ENCODE measurements around the gene TCF23.
"Not testable (repeated sequence)": the region's sequence is repeated elsewhere in the genome, so short reads cannot be mapped to it uniquely, and the experiment has no call there.

TCF23 gene

DNA sequence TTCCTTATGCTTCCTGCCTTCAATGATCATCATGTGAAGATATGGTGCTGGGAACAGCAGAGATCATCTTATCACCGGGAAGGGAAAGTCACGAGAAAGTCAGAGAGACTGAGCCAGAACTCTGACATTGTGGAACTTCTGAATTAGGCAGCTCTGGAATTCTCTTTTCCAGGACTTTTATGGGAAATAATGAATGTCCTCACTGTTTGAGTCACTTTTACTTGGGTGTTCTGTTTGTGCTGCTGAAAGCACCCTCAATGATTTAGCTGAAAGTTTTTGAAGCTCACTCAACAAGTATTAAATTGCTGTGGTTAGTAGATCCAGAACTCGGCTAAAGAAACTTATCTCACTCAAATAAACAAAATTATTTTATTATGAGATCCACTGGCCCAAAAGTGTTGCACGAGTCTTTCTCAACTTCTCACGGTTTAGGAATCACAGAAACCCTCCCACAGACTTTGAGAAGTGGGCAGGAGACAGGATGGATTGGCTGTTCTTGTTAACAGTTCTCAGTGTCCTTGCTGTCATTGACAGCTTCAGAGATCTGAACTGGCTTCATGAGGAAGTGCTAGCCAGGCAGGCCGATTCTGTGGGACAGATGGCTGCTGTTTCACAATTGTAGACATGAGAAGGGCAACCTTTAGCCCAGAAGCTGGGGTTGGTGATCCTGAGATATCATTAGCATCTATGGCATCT is 36.7 kb downstream of the TCF23 start:
- H3K27me3 ChIP-seq (ENCODE audit: control insufficient read depth, insufficient read depth, low read length), result no peaks in the 10 kb centered on the region
- no peaks in the 10 kb centered on the region for H3K9me3 ChIP-seq (ENCODE audit: control insufficient read depth, low read length)
- H3K9ac ChIP-seq (ENCODE audit: low read length), result no peak overlapping the region
- no peaks in the 10 kb centered on the region for H3K36me3 ChIP-seq (ENCODE audit: control insufficient read depth, insufficient read depth, low read length)
- H3K4me3 ChIP-seq (ENCODE audit: low read length), result no peak overlapping the region
- no peaks in the 10 kb centered on the region for H3K4me1 ChIP-seq (ENCODE audit: control insufficient read depth, insufficient read depth, low read length)

DNA sequence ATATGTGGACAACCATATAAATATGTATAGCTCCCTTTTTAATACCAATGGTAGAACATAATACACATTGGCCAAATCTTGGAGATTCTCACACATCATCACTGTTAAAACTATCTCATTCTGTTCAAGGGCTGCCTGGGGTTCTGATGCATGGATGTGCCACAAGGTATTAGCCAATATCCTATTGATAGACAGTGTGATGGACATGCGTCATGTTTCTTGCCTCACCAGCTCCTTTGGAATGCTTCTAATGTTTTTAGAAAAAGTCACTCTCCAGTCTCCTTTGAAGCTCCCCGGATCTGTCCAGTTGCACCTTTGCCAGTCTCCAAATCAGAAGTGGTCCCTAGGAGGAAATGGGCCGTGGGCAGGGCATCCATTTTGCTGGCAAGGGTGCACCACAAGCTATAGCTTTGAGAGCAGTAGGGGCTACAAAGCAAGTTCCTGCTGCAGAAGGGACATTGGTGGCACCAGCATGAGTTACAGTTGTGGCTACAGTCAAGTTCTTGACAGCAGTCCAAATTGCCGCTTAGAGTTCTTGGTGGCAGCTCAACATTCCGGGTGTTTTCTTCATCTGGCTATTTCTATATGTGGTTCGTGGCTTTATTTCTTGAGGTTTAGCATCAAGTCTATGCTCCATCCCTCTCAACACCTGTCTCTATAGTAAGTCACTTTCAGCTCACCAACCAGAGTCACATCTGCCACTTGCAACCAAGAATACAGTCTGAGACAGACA is 38.0 kb downstream of the TCF23 start:
- H3K9ac ChIP-seq (ENCODE audit: low read length), result no peak overlapping the region
- no peaks in the 10 kb centered on the region for H3K27me3 ChIP-seq (ENCODE audit: control insufficient read depth, insufficient read depth, low read length)
- no peaks in the 10 kb centered on the region for H3K36me3 ChIP-seq (ENCODE audit: control insufficient read depth, insufficient read depth, low read length)
- H3K4me3 ChIP-seq (ENCODE audit: low read length), result no peak overlapping the region
- H3K9me3 ChIP-seq (ENCODE audit: control insufficient read depth, low read length), result no peaks in the 10 kb centered on the region
- no peaks in the 10 kb centered on the region for H3K4me1 ChIP-seq (ENCODE audit: control insufficient read depth, insufficient read depth, low read length)

DNA sequence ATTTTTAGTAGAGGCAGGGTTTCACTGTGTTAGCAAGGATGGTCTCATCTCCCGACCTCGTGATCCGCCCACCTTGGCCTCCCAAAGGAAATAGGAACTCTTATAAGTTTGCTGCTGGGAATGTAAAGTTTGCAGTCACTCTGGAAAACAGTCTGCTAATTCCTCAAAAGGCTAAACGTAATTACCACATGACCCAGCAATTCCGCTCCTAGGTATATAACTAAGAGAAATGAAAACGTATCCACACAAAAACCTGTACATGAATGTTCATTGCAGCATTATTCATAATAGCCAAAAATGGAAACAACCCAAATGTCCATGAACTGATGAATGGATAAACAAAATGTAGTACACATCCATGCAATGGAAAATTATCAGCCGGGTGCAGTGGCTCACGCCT is 41.2 kb downstream of the TCF23 start:
- no peaks in the 10 kb centered on the region for H3K36me3 ChIP-seq (ENCODE audit: control insufficient read depth, insufficient read depth, low read length)
- H3K4me1 ChIP-seq (ENCODE audit: control insufficient read depth, insufficient read depth, low read length), result no peaks in the 10 kb centered on the region
- H3K4me3 ChIP-seq (ENCODE audit: low read length), result no peak overlapping the region
- no peaks in the 10 kb centered on the region for H3K27me3 ChIP-seq (ENCODE audit: control insufficient read depth, insufficient read depth, low read length)
- H3K9ac ChIP-seq (ENCODE audit: low read length), result no peak overlapping the region
- H3K9me3 ChIP-seq (ENCODE audit: control insufficient read depth, low read length), result no peaks in the 10 kb centered on the region

DNA sequence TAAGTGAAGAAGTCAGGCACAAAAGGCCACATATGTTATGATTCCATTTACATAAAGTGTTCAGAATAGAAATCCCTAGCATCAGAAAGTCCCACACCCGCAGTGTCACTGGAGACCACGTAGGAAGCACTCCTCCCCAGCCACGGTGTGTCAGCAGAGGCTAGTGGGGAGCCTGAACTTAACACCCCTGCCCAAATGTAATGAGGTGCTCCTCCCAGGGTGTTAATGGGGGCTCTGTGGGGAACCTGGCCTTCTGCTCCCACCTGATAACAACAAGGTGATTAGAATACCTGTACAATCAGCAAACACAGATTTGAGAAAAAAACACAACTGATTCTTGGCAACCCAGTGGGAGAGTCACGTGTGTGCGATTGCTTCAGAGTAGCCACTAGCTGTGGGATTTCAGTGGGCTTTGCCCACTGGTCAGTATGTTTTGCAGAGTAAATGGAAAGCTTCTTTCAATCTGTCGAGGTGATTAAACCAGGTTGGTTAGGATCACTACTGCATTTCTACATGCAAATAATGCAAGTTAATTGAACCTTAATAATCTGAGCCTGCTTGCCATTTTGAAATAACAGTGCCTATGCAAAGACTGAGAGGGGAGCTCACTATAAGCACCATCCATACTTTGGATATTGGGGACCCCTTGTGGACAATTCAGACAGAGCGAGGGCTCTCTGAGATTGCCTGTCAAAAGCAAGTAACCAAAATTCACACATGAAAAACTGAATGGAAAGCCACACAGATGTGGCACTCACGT is 42.4 kb downstream of the TCF23 start:
- no peak overlapping the region for H3K9ac ChIP-seq (ENCODE audit: low read length)
- no peak overlapping the region for H3K4me3 ChIP-seq (ENCODE audit: low read length)
- no peaks in the 10 kb centered on the region for H3K9me3 ChIP-seq (ENCODE audit: control insufficient read depth, low read length)
- H3K27me3 ChIP-seq (ENCODE audit: control insufficient read depth, insufficient read depth, low read length), result no peaks in the 10 kb centered on the region
- no peaks in the 10 kb centered on the region for H3K4me1 ChIP-seq (ENCODE audit: control insufficient read depth, insufficient read depth, low read length)
- H3K36me3 ChIP-seq (ENCODE audit: control insufficient read depth, insufficient read depth, low read length), result no peaks in the 10 kb centered on the region

GRCh38 chr2:27194538-27195354 is 45.9 kb downstream of the TCF23 start:
- no peaks in the 10 kb centered on the region for H3K36me3 ChIP-seq (ENCODE audit: control insufficient read depth, insufficient read depth, low read length)
- H3K9ac ChIP-seq (ENCODE audit: low read length), result no peak overlapping the region
- H3K4me1 ChIP-seq (ENCODE audit: control insufficient read depth, insufficient read depth, low read length), result no peaks in the 10 kb centered on the region
- no peaks in the 10 kb centered on the region for H3K27me3 ChIP-seq (ENCODE audit: control insufficient read depth, insufficient read depth, low read length)
- H3K4me3 ChIP-seq (ENCODE audit: low read length), result no peak overlapping the region
- no peaks in the 10 kb centered on the region for H3K9me3 ChIP-seq (ENCODE audit: control insufficient read depth, low read length)

DNA sequence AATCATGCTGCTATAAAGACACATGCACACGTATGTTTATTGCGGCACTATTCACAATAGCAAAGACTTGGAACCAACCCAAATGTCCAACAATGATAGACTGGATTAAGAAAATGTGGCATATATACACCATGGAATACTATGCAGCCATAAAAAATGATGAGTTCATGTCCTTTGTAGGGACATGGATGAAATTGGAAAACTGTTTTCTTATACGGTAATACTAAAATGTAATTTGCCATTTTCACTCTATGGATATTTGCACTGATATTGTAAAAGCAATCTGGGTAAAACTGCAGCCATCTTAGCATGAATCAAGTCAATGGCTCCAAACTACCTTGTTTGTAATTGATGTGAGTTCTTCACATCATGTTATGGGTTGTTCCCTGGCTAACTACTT is 47.0 kb downstream of the TCF23 start:
- not testable (repeated sequence) for H3K4me1 ChIP-seq (ENCODE audit: control insufficient read depth, insufficient read depth, low read length); H3K9me3 ChIP-seq (ENCODE audit: control insufficient read depth, low read length); H3K36me3 ChIP-seq (ENCODE audit: control insufficient read depth, insufficient read depth, low read length); H3K4me3 ChIP-seq (ENCODE audit: low read length); H3K9ac ChIP-seq (ENCODE audit: low read length); H3K27me3 ChIP-seq (ENCODE audit: control insufficient read depth, insufficient read depth, low read length)

DNA sequence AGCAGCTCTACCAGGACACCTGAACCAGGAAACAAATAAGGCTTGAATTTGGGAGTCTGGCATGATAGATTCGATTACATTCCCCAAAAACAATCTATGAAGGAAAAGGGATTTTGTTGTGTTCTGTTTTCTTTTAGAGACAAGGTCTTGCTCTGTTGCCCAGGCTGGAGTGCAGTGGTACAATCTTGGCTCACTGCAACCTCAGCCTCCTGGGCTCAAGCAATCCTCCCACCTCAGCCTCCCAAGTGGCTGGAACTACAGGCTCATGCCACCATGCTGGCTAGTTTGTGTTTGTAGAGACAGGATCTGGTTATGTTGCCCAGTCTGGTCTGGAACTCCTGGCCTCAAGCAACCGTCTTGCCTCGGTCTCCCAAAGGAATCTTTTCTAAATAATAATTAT is 49.3 kb downstream of the TCF23 start:
- H3K4me3 ChIP-seq (ENCODE audit: low read length); H3K9me3 ChIP-seq (ENCODE audit: control insufficient read depth, low read length); H3K36me3 ChIP-seq (ENCODE audit: control insufficient read depth, insufficient read depth, low read length); H3K9ac ChIP-seq (ENCODE audit: low read length); H3K27me3 ChIP-seq (ENCODE audit: control insufficient read depth, insufficient read depth, low read length); H3K4me1 ChIP-seq (ENCODE audit: control insufficient read depth, insufficient read depth, low read length): not testable (repeated sequence)

GRCh38 chr2:27198627-27199026 is 49.8 kb downstream of the TCF23 start:
- H3K4me3 ChIP-seq (ENCODE audit: low read length), result no peak overlapping the region
- no peaks in the 10 kb centered on the region for H3K27me3 ChIP-seq (ENCODE audit: control insufficient read depth, insufficient read depth, low read length)
- no peak overlapping the region for H3K9ac ChIP-seq (ENCODE audit: low read length)
- no peaks in the 10 kb centered on the region for H3K9me3 ChIP-seq (ENCODE audit: control insufficient read depth, low read length)
- no peaks in the 10 kb centered on the region for H3K4me1 ChIP-seq (ENCODE audit: control insufficient read depth, insufficient read depth, low read length)
- H3K36me3 ChIP-seq (ENCODE audit: control insufficient read depth, insufficient read depth, low read length), result no peaks in the 10 kb centered on the region

DNA sequence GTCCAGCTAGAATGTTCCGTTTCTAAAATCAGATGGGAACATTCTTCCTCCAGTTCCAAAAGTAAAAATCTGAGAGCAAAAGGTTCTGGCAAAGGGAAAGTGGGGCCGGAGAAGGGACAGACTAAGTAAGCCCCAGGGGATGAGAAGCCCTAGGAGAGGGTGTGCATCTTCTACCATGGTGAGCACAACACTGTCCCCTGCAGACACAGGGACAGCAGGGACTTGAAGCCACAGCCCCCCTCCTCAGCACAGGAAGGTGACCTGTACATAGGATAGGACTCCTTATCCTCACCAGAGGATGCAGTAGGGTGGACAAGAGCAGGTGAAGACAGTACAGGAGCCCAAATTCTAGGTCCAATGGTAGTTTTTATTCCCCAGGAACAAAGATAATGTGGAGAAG is 50.4 kb downstream of the TCF23 start:
- H3K9me3 ChIP-seq (ENCODE audit: control insufficient read depth, low read length), result no peaks in the 10 kb centered on the region
- no peak overlapping the region for H3K9ac ChIP-seq (ENCODE audit: low read length)
- no peaks in the 10 kb centered on the region for H3K36me3 ChIP-seq (ENCODE audit: control insufficient read depth, insufficient read depth, low read length)
- H3K4me1 ChIP-seq (ENCODE audit: control insufficient read depth, insufficient read depth, low read length), result no peaks in the 10 kb centered on the region
- H3K4me3 ChIP-seq (ENCODE audit: low read length), result no peak overlapping the region
- H3K27me3 ChIP-seq (ENCODE audit: control insufficient read depth, insufficient read depth, low read length), result no peaks in the 10 kb centered on the region

GRCh38 chr2:27201675-27202074 is 52.9 kb downstream of the TCF23 start:
- no peaks in the 10 kb centered on the region for H3K9me3 ChIP-seq (ENCODE audit: control insufficient read depth, low read length)
- H3K9ac ChIP-seq (ENCODE audit: low read length), result no peak overlapping the region
- no peak overlapping the region for H3K4me3 ChIP-seq (ENCODE audit: low read length)
- H3K27me3 ChIP-seq (ENCODE audit: control insufficient read depth, insufficient read depth, low read length), result no peaks in the 10 kb centered on the region
- H3K4me1 ChIP-seq (ENCODE audit: control insufficient read depth, insufficient read depth, low read length), result peaks cover 5% of the 10 kb centered on the region
- H3K36me3 ChIP-seq (ENCODE audit: control insufficient read depth, insufficient read depth, low read length), result no peaks in the 10 kb centered on the region

DNA sequence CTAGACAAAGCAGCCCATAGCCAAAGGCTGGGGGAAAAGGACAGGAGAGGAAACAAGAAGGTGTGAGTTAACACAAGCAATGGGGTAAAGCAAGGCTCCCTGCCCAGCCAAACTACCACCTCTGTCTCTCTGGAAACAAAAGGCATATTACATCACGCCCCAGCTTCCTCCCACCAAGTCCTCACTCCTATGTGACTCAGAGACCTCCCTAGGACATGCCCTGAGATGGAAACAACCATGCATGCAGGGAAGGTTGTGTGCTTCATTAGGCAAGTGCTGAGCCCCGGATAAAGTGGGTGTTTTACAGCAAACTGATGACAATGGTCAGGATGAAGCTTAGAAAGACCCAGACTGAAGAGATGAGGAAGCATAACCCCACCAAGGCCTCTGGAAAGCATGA is 54.0 kb downstream of the TCF23 start:
- Histone ChIP-seq H3K4me1 (ENCODE audit: control insufficient read depth, insufficient read depth, low read length) (peaks cover 5% of the 10 kb centered on the region), H3K9ac (ENCODE audit: low read length) (no peak overlapping the region), H3K27me3 (ENCODE audit: control insufficient read depth, insufficient read depth, low read length) (no peaks in the 10 kb centered on the region), H3K4me3 (ENCODE audit: low read length) (no peak overlapping the region), H3K36me3 (ENCODE audit: control insufficient read depth, insufficient read depth, low read length) (no peaks in the 10 kb centered on the region), H3K9me3 (ENCODE audit: control insufficient read depth, low read length) (no peaks in the 10 kb centered on the region)

- Histone ChIP-seq H3K27me3 (ENCODE audit: control insufficient read depth, insufficient read depth, low read length) (no peaks in the 10 kb centered on the region), H3K36me3 (ENCODE audit: control insufficient read depth, insufficient read depth, low read length) (no peaks in the 10 kb centered on the region), H3K4me3 (ENCODE audit: low read length) (no peak overlapping the region), H3K9me3 (ENCODE audit: control insufficient read depth, low read length) (no peaks in the 10 kb centered on the region), H3K9ac (ENCODE audit: low read length) (no peak overlapping the region), H3K4me1 (ENCODE audit: control insufficient read depth, insufficient read depth, low read length) (peaks cover 5% of the 10 kb centered on the region)
Measured at GRCh38 chr2:27203741-27204140, 54.9 kb downstream of the TCF23 start.
